Activated CD8-positive, alpha-beta T cell treated with anti-CD3 and anti-CD28 coated beads, Interleukin-2, amount 10 ng/mL, durations not matched to agents 7 days and 5 days (primary cell): ENCODE data around the gene PSMD5. TPM values are rescaled to one million over a fixed set of nuclear protein-coding genes. Genes with fewer than 3 reads are reported as not detected.

ENCODE experiments used
- total RNA-seq, 2 experiments: library from RNA; stranded (reverse); gene quantifications; one replicate each; pipeline ENCODE4 v1.2.3, GENCODE V29; 2021

PSMD5 gene
- total RNA-seq, 2 experiments from 2014 or later, result 47.9 to 50.7 TPM

Other genes starting within 250 kb of the PSMD5 start
- gene MEGF9, start 128.5 kb downstream of the PSMD5 start, total RNA-seq, result 1 to 10 TPM; 6.3 to 6.7 TPM
- gene FBXW2, start 49.5 kb downstream of the PSMD5 start, total RNA-seq, result 10 to 100 TPM; 90.0 to 90.9 TPM
- 100 to 1,000 TPM; 273 to 290 TPM for gene PHF19, start 34.3 kb upstream of the PSMD5 start, total RNA-seq
- 10 to 100 TPM; 51.6 to 52.9 TPM for gene TRAF1, start 83.9 kb upstream of the PSMD5 start, total RNA-seq
- gene C5, start 207.4 kb upstream of the PSMD5 start, total RNA-seq, result 1 to 10 TPM; 1.3 to 2.3 TPM
- 10 to 100 TPM; 80.8 to 84.3 TPM for gene CNTRL, start 232.0 kb upstream of the PSMD5 start, total RNA-seq